Measurements from ENCODE around the gene MORF4L2. TPM values are rescaled to one million over a fixed set of nuclear protein-coding genes. Genes with fewer than 3 reads are reported as not detected.

The MORF4L2 gene
- total and polyA plus RNA-seq, 5 donors from 2014 or later, result 61.9 to 176 (median 85.5) TPM

Other genes starting within 250 kb of the MORF4L2 start
- not detected for gene RAB40A, start 167.2 kb downstream of the MORF4L2 start, total RNA-seq
- gene RAB40A, start 167.2 kb downstream of the MORF4L2 start, polyA plus RNA-seq, result under 1 TPM in 2 of 4 donors, not detected in 2; 0.07 to 0.10 TPM
- 12.0 TPM for gene TCEAL4, start 101.2 kb downstream of the MORF4L2 start, total RNA-seq
- gene TCEAL4, start 101.2 kb downstream of the MORF4L2 start, polyA plus RNA-seq, result 10 to 100 TPM; 17.5 to 35.1 (median 27.8) TPM
- gene TCEAL3, start 78.7 kb downstream of the MORF4L2 start, total RNA-seq, result 4.8 TPM
- 1 to 10 TPM; 5.4 to 8.8 (median 7.1) TPM for gene TCEAL3, start 78.7 kb downstream of the MORF4L2 start, polyA plus RNA-seq
- 4.0 TPM for gene TCEAL1, start 57.7 kb downstream of the MORF4L2 start, total RNA-seq
- 10 to 100 TPM; 12.2 to 22.1 (median 16.9) TPM for gene TCEAL1, start 57.7 kb downstream of the MORF4L2 start, polyA plus RNA-seq
- gene TMEM31, start 24.2 kb upstream of the MORF4L2 start, total RNA-seq, result not detected
- 1 to 10 TPM in 1 of 4 donors, not detected in 3; 1.0 TPM for gene TMEM31, start 24.2 kb upstream of the MORF4L2 start, polyA plus RNA-seq
- gene PLP1, start 90.1 kb upstream of the MORF4L2 start, total RNA-seq, result not detected
- not detected for gene PLP1, start 90.1 kb upstream of the MORF4L2 start, polyA plus RNA-seq
- 0.22 TPM for gene RAB9B, start 145.6 kb upstream of the MORF4L2 start, total RNA-seq
- under 1 TPM in 3 of 4 donors, not detected in 1; 0.05 to 0.17 (median 0.11) TPM for gene RAB9B, start 145.6 kb upstream of the MORF4L2 start, polyA plus RNA-seq

Data from CD4-positive, CD25-positive, alpha-beta regulatory T cell (primary cell).